ENCODE results near the gene RDH11. TPM values are rescaled to one million over a fixed set of nuclear protein-coding genes. Genes with fewer than 3 reads are reported as not detected.

The RDH11 gene
- total and polyA plus RNA-seq, 10 of the 15 experiments (the other 5 are each of a cell fraction or from before 2014, with no cell fraction given) = 49.7 to 161 (median 77.2) TPM

GRCh38 chr14:67663633-67664032 lies 31.9 kb downstream of the RDH11 start:
- ATAC-seq (no peak), DNase-seq (ENCODE audit: low read depth, low spot score) (no peak), FAIRE-seq (no peak)
- no peak overlapping the region for H3K4me2 ChIP-seq (ENCODE audit: control insufficient read depth, insufficient read depth)
- no peaks in the 10 kb centered on the region for H3K27me3 ChIP-seq (replicated peaks in 1 of 2; ENCODE audit: control insufficient read depth in 2 of 2, insufficient read depth in 2 of 2, low read length in 1 of 2)
- RAD21 ChIA-PET (ENCODE audit: unreplicated experiment) = interaction anchor here (0.9 to 6.4 kb wide), 4 partner anchors 41 to 303 kb away, joined by 3 to 114 read pairs (median 6); no protein-coding TSS in a partner anchor
- H3K9ac ChIP-seq (ENCODE audit: control insufficient read depth, insufficient read depth, low read length) = no peak overlapping the region
- CTCF ChIA-PET = interaction anchor here (0.6 to 15.6 kb wide), 13 partner anchors 12 to 238 kb away, joined by 3 to 223 read pairs (median 5); partner anchors contain the start of genes ARG2, PIGH, RDH11 and RDH12
- in situ Hi-C loops (cut with MboI) = no loop called here
- SMC1A ChIA-PET (ENCODE audit: uncharacterized antibody, unreplicated experiment) = interaction anchor here (0.7 to 8.1 kb wide), 8 partner anchors 10 to 92 kb away, joined by 3 to 151 read pairs (median 5); partner anchors contain the start of gene ARG2
- H3K36me3 ChIP-seq (ENCODE audit: control insufficient read depth in 2 of 2, insufficient read depth in 2 of 2, low read length in 1 of 2) = peaks cover 0 to 4% of the 10 kb centered on the region in 2 experiments; a peak in 3 of 4 replicates
- intact Hi-C loops (cut with micrococcal nuclease; ENCODE audit: unreplicated experiment) = no loop called here
- peaks cover 14% of the 10 kb centered on the region for H3K4me1 ChIP-seq (ENCODE audit: control insufficient read depth, insufficient read depth, low read length)
- H4K20me1 ChIP-seq (ENCODE audit: control insufficient read depth, insufficient read depth) = no peaks in the 10 kb centered on the region
- TF ChIP-seq MXI1 (IDR thresholded peaks at IDR 0.05; ENCODE audit: low read depth, low read length) = no peak
- TF ChIP-seq, protein P1, sequence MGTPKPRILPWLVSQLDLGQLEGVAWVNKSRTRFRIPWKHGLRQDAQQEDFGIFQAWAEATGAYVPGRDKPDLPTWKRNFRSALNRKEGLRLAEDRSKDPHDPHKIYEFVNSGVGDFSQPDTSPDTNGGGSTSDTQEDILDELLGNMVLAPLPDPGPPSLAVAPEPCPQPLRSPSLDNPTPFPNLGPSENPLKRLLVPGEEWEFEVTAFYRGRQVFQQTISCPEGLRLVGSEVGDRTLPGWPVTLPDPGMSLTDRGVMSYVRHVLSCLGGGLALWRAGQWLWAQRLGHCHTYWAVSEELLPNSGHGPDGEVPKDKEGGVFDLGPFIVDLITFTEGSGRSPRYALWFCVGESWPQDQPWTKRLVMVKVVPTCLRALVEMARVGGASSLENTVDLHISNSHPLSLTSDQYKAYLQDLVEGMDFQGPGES (IDR thresholded peaks at IDR 0.05) = no peak
- no peak for TF ChIP-seq RCOR1 (conservative IDR thresholded peaks at IDR 0.05; ENCODE audit: low read depth, low read length)
- 97% methylated on average over 4 of the region's 4 CpGs for WGBS (ENCODE audit: insufficient coverage, insufficient replicate concordance, low lambda C conversion rate, missing lambda C conversion rate)
- POLR2A ChIA-PET = interaction anchor here (0.7 to 1.3 kb wide), 2 partner anchors 45 to 98 kb away, joined by 3 to 4 read pairs; no protein-coding TSS in a partner anchor
- no peak overlapping the region for H3K4me3 ChIP-seq
- no TSS peak for BruUV-seq (replicated peaks)
- no peaks in the 10 kb centered on the region for H3K9me3 ChIP-seq (replicated peaks; ENCODE audit: control insufficient read depth, insufficient read depth, low read length)
- H2AFZ ChIP-seq (ENCODE audit: control insufficient read depth, low read depth, low read length) = no peak overlapping the region
- no peak overlapping the region for H3K27ac ChIP-seq (ENCODE audit: control insufficient read depth, insufficient read depth)
- H3K79me2 ChIP-seq (ENCODE audit: control insufficient read depth, insufficient read depth, low read length) = peaks cover 22% of the 10 kb centered on the region

DNA sequence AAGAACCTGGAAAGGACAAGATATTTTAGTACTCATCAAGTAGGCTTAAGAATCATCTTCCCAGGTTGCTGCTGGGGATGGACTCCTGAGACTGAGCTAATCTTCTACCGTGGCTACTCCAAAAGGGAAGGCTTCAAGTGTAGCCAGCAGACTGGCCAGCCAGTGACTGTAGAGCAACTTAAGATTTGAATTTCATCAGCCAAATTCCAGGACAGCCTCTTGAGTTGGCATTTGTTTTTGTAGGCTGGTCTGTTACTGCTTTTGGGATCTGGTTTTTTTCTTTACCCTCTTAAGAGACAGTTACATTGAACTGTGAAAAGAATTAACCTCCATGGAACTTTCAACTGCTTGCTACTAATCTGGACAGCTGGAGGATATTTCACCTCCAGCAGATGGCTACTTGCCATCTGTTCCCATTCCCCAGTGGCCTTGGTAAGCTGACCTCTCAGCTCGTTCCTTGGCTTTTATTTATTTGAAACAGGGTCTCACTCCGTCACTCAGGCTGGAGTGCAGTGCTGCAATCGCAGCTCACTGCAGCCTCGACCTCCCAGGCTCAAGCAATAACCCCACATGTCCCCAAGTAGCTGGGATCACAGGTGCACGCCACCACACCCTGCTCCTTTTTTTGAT lies 41.8 kb downstream of the RDH11 start:
- H2AFZ ChIP-seq (ENCODE audit: control insufficient read depth, low read depth, low read length) = no peak overlapping the region
- H3K27me3 ChIP-seq (replicated peaks in 1 of 2; ENCODE audit: control insufficient read depth in 2 of 2, insufficient read depth in 2 of 2, low read length in 1 of 2) = no peaks in the 10 kb centered on the region
- no peaks in the 10 kb centered on the region for H3K79me2 ChIP-seq (ENCODE audit: control insufficient read depth, insufficient read depth, low read length)
- RAD21 ChIA-PET (ENCODE audit: unreplicated experiment) = interaction anchor here (3.0 kb wide), 1 partner anchor 13 kb away, joined by 12 read pairs; no protein-coding TSS in a partner anchor
- H3K36me3 ChIP-seq (ENCODE audit: control insufficient read depth in 2 of 2, insufficient read depth in 2 of 2, low read length in 1 of 2) = peaks cover 8 to 27% of the 10 kb centered on the region in 2 experiments
- H3K9me3 ChIP-seq (replicated peaks; ENCODE audit: control insufficient read depth, insufficient read depth, low read length) = no peaks in the 10 kb centered on the region
- POLR2A ChIA-PET = no interaction called here
- H3K27ac ChIP-seq (ENCODE audit: control insufficient read depth, insufficient read depth) = no peak overlapping the region
- no peak overlapping the region for H3K4me2 ChIP-seq (ENCODE audit: control insufficient read depth, insufficient read depth)
- ATAC-seq (no peak), DNase-seq (ENCODE audit: low read depth, low spot score) (no peak), FAIRE-seq (no peak)
- H3K4me3 ChIP-seq = no peak overlapping the region
- BruUV-seq (replicated peaks) = no TSS peak
- in situ Hi-C loops (cut with MboI) (no loop called here), intact Hi-C loops (cut with micrococcal nuclease; ENCODE audit: unreplicated experiment) (no loop called here)
- CTCF ChIA-PET = interaction anchor here (0.5 to 3.5 kb wide), 7 partner anchors 13 to 82 kb away, joined by 3 to 16 read pairs (median 4); partner anchors contain the start of gene ARG2
- H3K9ac ChIP-seq (ENCODE audit: control insufficient read depth, insufficient read depth, low read length) = no peak overlapping the region
- WGBS (ENCODE audit: insufficient coverage, insufficient replicate concordance, low lambda C conversion rate, missing lambda C conversion rate) = 92% methylated on average over 6 of the region's 6 CpGs
- SMC1A ChIA-PET (ENCODE audit: uncharacterized antibody, unreplicated experiment) = interaction anchor here (1.0 to 1.3 kb wide), 3 partner anchors 31 to 82 kb away, joined by 3 read pairs; no protein-coding TSS in a partner anchor
- H3K4me1 ChIP-seq (ENCODE audit: control insufficient read depth, insufficient read depth, low read length) = no peaks in the 10 kb centered on the region
- H4K20me1 ChIP-seq (ENCODE audit: control insufficient read depth, insufficient read depth) = no peaks in the 10 kb centered on the region
- TF ChIP-seq POLR2AphosphoS5 (IDR thresholded peaks at IDR 0.05; ENCODE audit: low read length) (no peak), FOXM1 (IDR thresholded peaks at IDR 0.05; ENCODE audit: low read depth, low read length) (no peak), HDAC2 (IDR thresholded peaks at IDR 0.05) (no peak), SREBF1 (IDR thresholded peaks at IDR 0.05; ENCODE audit: low read length) (no peak), SREBF2 (IDR thresholded peaks at IDR 0.05; ENCODE audit: low read length) (no peak), EP300 (IDR thresholded peaks at IDR 0.05; ENCODE audit: borderline replicate concordance in 1 of 2, control insufficient read depth in 1 of 2, low read depth in 2 of 2, low read length in 2 of 2) (no peak), MEF2B (IDR thresholded peaks at IDR 0.05; ENCODE audit: partially characterized antibody, poor library complexity, severe bottlenecking) (no peak), NFYB (IDR thresholded peaks at IDR 0.05; ENCODE audit: insufficient read depth, low read depth, low read length) (no peak), SMAD5 (IDR thresholded peaks at IDR 0.05; ENCODE audit: low read depth) (no peak), NRF1 (conservative IDR thresholded peaks at IDR 0.05; ENCODE audit: low read depth, low read length) (no peak), BMI1 (IDR thresholded peaks at IDR 0.05; ENCODE audit: borderline replicate concordance) (no peak)
- TF ChIP-seq, protein P2, sequence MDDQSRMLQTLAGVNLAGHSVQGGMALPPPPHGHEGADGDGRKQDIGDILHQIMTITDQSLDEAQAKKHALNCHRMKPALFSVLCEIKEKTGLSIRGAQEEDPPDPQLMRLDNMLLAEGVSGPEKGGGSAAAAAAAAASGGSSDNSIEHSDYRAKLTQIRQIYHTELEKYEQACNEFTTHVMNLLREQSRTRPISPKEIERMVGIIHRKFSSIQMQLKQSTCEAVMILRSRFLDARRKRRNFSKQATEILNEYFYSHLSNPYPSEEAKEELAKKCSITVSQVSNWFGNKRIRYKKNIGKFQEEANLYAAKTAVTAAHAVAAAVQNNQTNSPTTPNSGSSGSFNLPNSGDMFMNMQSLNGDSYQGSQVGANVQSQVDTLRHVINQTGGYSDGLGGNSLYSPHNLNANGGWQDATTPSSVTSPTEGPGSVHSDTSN (IDR thresholded peaks at IDR 0.05; ENCODE audit: insufficient replicate concordance, low read depth, low read length) = no peak
